HepG2 (cell line): Measurements from ENCODE around the gene IQSEC1. TPM values are rescaled to one million over a fixed set of nuclear protein-coding genes. Genes with fewer than 3 reads are reported as not detected.

Experiments used
- ATAC-seq: fragments of 200-7000 bp; cut with Tn5 transposase; 3 replicates; pipeline ENCODE4 v1.9.1; 2020; ENCODE audit warnings: mild to moderate bottlenecking, moderate library complexity
- BruUV-seq: library from RNA; stranded (reverse); fragments of 400-500 nt; replicated peaks from 2 replicates; lab custom pipeline; 2021; lab: Mats Ljungman, UMichigan
- CTCF ChIA-PET: fragments of 300-600 bp; formaldehyde crosslinking; extraction: SDS; loops from one replicate; lab custom pipeline; 2021; ENCODE audit warnings: low total read pairs, inconsistent platforms, low intra/inter-chr PET ratio; lab: Yijun Ruan, JAX
- POLR2A ChIA-PET: fragments of 350-600 bp; sonication (Branson Sonifier 250); formaldehyde crosslinking; loops from one replicate; lab custom pipeline; 2020; ENCODE audit warnings: antibody characterized with exemption, inconsistent platforms; lab: Yijun Ruan, JAX
- DNase-seq: peaks from one replicate; pipeline ENCODE4 v3.0.0-alpha.2; 2015; ENCODE audit warnings: low spot score
- FAIRE-seq: peaks from 3 replicates; lab custom pipeline; 2011; peaks lifted over from hg19 to GRCh38; lab: Jason Lieb, UNC
- H2AFZ ChIP-seq: one replicate; pipeline ENCODE4 v1.6.1; 2011; ENCODE audit warnings: low read length, inconsistent platforms
- H3K27ac ChIP-seq: fragments of 300-600 bp; 3 replicates; pipeline ENCODE4 v1.8.0; 2011; ENCODE audit warnings: mixed run types, mild to moderate bottlenecking, mixed read lengths, low read length, inconsistent platforms; ENCODE audit not compliant: insufficient read depth; ENCODE audit errors: extremely low read length
- H3K27me3 ChIP-seq, 2 experiments: fragments of 200-600 bp in 1 of 2; 2 replicates in 1 of 2; 3 replicates in 1 of 2; pipeline versions ENCODE4 v1.6.0 to v1.8.0; 2011; ENCODE audit warnings: low read length in 2 of 2, mild to moderate bottlenecking in 2 of 2, moderate library complexity in 2 of 2, inconsistent platforms in 1 of 2; ENCODE audit not compliant: insufficient read depth in 2 of 2, control insufficient read depth in 1 of 2
- H3K36me3 ChIP-seq, 2 experiments: fragments of 200-600 bp in 1 of 2; replicated peaks in 1 of 2; 2 replicates in 1 of 2; 3 replicates in 1 of 2; pipeline versions ENCODE4 v1.5.1 to v1.8.0; 2011; ENCODE audit warnings: low read length in 2 of 2, inconsistent platforms in 1 of 2; ENCODE audit not compliant: insufficient read depth in 2 of 2, control insufficient read depth in 1 of 2
- H3K4me1 ChIP-seq: 2 replicates; pipeline ENCODE4 v1.5.1; 2012; ENCODE audit warnings: low read length, inconsistent platforms; ENCODE audit not compliant: insufficient read depth
- H3K4me2 ChIP-seq: 2 replicates; pipeline ENCODE4 v1.6.0; 2011; ENCODE audit warnings: low read depth, low read length, inconsistent platforms
- H3K4me3 ChIP-seq, 3 experiments: fragments of 200-600 bp in 1 of 3; sonication (generic), shearing (Covaris generic) in 1 of 3; replicated peaks in 1 of 3; 2 replicates each; pipeline ENCODE4 v1.5.1; 2011 to 2016; ENCODE audit warnings: low read length in 3 of 3, inconsistent platforms in 2 of 3, low read depth in 2 of 3, mild to moderate bottlenecking in 2 of 3, control low read depth in 1 of 3, mixed read lengths in 1 of 3; ENCODE audit not compliant: insufficient read depth in 1 of 3
- H3K79me2 ChIP-seq: one replicate; pipeline ENCODE4 v1.6.1; 2011; ENCODE audit warnings: low read length, inconsistent platforms; ENCODE audit not compliant: insufficient read depth
- H3K9ac ChIP-seq: 2 replicates; pipeline ENCODE4 v1.6.0; 2011; ENCODE audit warnings: mild to moderate bottlenecking, low read depth, low read length, inconsistent platforms; ENCODE audit not compliant: insufficient read depth
- H3K9me3 ChIP-seq: 2 replicates; pipeline ENCODE4 v1.5.1; 2012; ENCODE audit warnings: mild to moderate bottlenecking, low read length
- H4K20me1 ChIP-seq: 2 replicates; pipeline ENCODE4 v1.6.0; 2011; ENCODE audit warnings: inconsistent platforms, mild to moderate bottlenecking, low read length, moderate library complexity; ENCODE audit not compliant: insufficient read depth
- CAMTA2 ChIP-seq: sonication (generic); formaldehyde crosslinking; IDR thresholded peaks from 2 replicates; pipeline ENCODE4 v1.4.0; 2020; ENCODE audit warnings: mild to moderate bottlenecking, missing genetic modification reagents, borderline replicate concordance
- CREM ChIP-seq, 2 experiments: sonication (generic) in 1 of 2; formaldehyde crosslinking in 1 of 2; IDR thresholded peaks; 2 replicates each; pipeline versions ENCODE4 v1.4.0 to v1.6.1; 2016 to 2020; ENCODE audit warnings: antibody characterized with exemption in 1 of 2, mild to moderate bottlenecking in 1 of 2, missing genetic modification reagents in 1 of 2
- KDM4B ChIP-seq: sonication (generic); formaldehyde crosslinking; IDR thresholded peaks from 2 replicates; pipeline ENCODE4 v1.4.0; 2020; ENCODE audit warnings: missing genetic modification reagents
- MAZ ChIP-seq, 2 experiments: sonication (generic) in 1 of 2; formaldehyde crosslinking in 1 of 2; IDR thresholded peaks; 2 replicates each; pipeline versions ENCODE4 v1.5.0 to v1.6.1; 2012 to 2020; ENCODE audit warnings: low read depth in 2 of 2, mild to moderate bottlenecking in 2 of 2, borderline replicate concordance in 1 of 2, improper control_type of control experiment in 1 of 2, low read length in 1 of 2, missing genetic modification reagents in 1 of 2, moderate library complexity in 1 of 2
- MED1 ChIP-seq: sonication (generic); formaldehyde crosslinking; IDR thresholded peaks from 2 replicates; pipeline ENCODE4 v1.4.0; 2020; ENCODE audit warnings: missing genetic modification reagents
- MEIS1 ChIP-seq: sonication (generic); formaldehyde crosslinking; IDR thresholded peaks from 2 replicates; pipeline ENCODE4 v1.9.0; 2021; ENCODE audit warnings: mild to moderate bottlenecking, missing genetic modification reagents, moderate library complexity, borderline replicate concordance
- ZBTB7A ChIP-seq: sonication (generic); formaldehyde crosslinking; IDR thresholded peaks from 2 replicates; pipeline ENCODE4 v1.8.0; 2022; ENCODE audit warnings: mild to moderate bottlenecking, missing genetic modification reagents
- ZFX ChIP-seq: sonication (generic); formaldehyde crosslinking; IDR thresholded peaks from 2 replicates; pipeline ENCODE4 v1.4.0; 2020; ENCODE audit warnings: mild to moderate bottlenecking, low read depth, missing genetic modification reagents, moderate library complexity
- ZNF781 ChIP-seq: sonication (generic); formaldehyde crosslinking; IDR thresholded peaks from 2 replicates; pipeline ENCODE4 v1.5.1; 2020; ENCODE audit warnings: borderline replicate concordance, mild to moderate bottlenecking, missing genetic modification reagents; ENCODE audit errors: not compliant biosample characterization
- WGBS: methylation state at CpG from one replicate; pipeline ENCODE4 v1.1.6; 2017; ENCODE audit warnings: low lambda C conversion rate; 5-methylcytosine and 5-hydroxymethylcytosine counted together
- in situ Hi-C: cut with HindIII; loops from 2 replicates; pipeline ENCODE4 v1.10.0; 2017; ENCODE audit warnings: low pct_unique_long_range_greater_than_20kb; ENCODE audit not compliant: extremely low pct_ligation_motif_present
- intact Hi-C: fragments of 100-400 bp; cut with micrococcal nuclease; formaldehyde crosslinking; loops from one replicate; pipeline ENCODE4 v1.10.0; 2022; ENCODE audit not compliant: unreplicated experiment
- polyA plus RNA-seq, 8 experiments: library from polyadenylated mRNA; depleted of rRNA in 3 of 8; stranded (reverse) in 7 of 8; unstranded in 1 of 8; fragments of >200 nt; fragmentation: Illumina TruSeq in 4 of 8; extraction: Trizol in 4 of 8; gene quantifications; 2 replicates each; pipeline versions ENCODE4 v1.2.1 to v1.2.3, GENCODE V29; 2011 to 2016; ENCODE audit warnings: low read depth in 4 of 8, missing spikeins in 1 of 8, mixed read lengths in 1 of 8; ENCODE audit not compliant: insufficient read depth in 1 of 8
- total RNA-seq, 5 experiments: library from RNA; depleted of rRNA; stranded (reverse); fragments of >200 nt; fragmentation: Illumina TruSeq; extraction: Trizol; gene quantifications; 2 replicates each; pipeline ENCODE4 v1.2.3, GENCODE V29; 2016; ENCODE audit warnings: low read depth in 1 of 5
- TF ChIP-seq, protein P1 (sequence below): sonication (generic); formaldehyde crosslinking; IDR thresholded peaks from 2 replicates; pipeline ENCODE4 v1.9.0; 2021; ENCODE audit warnings: missing genetic modification reagents, mild to moderate bottlenecking, borderline replicate concordance

IQSEC1 gene
- total and polyA plus RNA-seq, 2 of the 13 experiments (the other 11 are each of a cell fraction or from before 2014, with no cell fraction given): 17.4 to 20.2 TPM

DNA sequence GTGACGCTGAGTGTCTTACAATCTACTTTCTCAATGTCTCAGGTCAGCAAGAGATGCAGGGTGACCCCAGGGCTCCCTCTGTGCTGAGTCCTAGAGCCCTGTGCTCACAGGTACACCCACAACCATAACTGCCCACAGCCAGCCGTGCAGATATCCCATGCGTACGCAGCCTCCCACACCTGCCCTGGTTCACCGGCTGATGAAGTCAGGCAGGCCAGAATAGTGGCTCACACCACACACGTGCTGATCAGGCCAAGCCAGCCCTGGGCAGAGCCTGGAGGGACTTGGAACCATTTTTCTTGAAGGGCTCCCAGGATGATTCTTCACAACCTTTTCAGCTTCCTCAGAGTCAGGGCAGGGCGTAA, 168.3 kb downstream of the IQSEC1 start:
- Histone ChIP-seq H4K20me1 (peaks cover 10% of the 10 kb centered on the region; the same call in 1 of the 2 replicates), H3K27ac (no peak overlapping the region), H3K36me3 (peaks cover 50 to 85% of the 10 kb centered on the region in 2 experiments), H3K9ac (no peak overlapping the region), H3K79me2 (no peaks in the 10 kb centered on the region), H3K4me3 (no peak overlapping the region), H3K4me1 (peaks cover 15% of the 10 kb centered on the region), H3K27me3 (no peaks in the 10 kb centered on the region; a peak in 1 of 5 replicates), H2AFZ (no peak overlapping the region), H3K9me3 (no peaks in the 10 kb centered on the region), H3K4me2 (no peak overlapping the region)
- FAIRE-seq (no peak), ATAC-seq (no peak), DNase-seq (no peak)
- CTCF ChIA-PET: no interaction called here
- intact Hi-C loops (no loop called here), in situ Hi-C loops (no loop called here)
- TF ChIP-seq ZNF781 (CRISPR knock-in tag) (no peak), CREM (IDR thresholded peaks at IDR 0.05) (no peak), CREM (CRISPR knock-in tag; IDR thresholded peaks at IDR 0.05) (no peak), KDM4B (CRISPR knock-in tag) (no peak), MAZ (IDR thresholded peaks at IDR 0.05; ENCODE audit: borderline replicate concordance, low read depth, low read length) (no peak), MAZ (CRISPR knock-in tag; IDR thresholded peaks at IDR 0.05; ENCODE audit: low read depth) (no peak), ZBTB7A (no peak), CAMTA2 (CRISPR knock-in tag) (no peak), MEIS1 (no peak), MED1 (CRISPR knock-in tag) (no peak), ZFX (no peak)
- TF ChIP-seq, protein P1, sequence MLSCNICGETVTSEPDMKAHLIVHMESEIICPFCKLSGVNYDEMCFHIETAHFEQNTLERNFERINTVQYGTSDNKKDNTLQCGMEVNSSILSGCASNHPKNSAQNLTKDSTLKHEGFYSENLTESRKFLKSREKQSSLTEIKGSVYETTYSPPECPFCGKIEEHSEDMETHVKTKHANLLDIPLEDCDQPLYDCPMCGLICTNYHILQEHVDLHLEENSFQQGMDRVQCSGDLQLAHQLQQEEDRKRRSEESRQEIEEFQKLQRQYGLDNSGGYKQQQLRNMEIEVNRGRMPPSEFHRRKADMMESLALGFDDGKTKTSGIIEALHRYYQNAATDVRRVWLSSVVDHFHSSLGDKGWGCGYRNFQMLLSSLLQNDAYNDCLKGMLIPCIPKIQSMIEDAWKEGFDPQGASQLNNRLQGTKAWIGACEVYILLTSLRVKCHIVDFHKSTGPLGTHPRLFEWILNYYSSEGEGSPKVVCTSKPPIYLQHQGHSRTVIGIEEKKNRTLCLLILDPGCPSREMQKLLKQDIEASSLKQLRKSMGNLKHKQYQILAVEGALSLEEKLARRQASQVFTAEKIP (CRISPR knock-in tag): no peak
- WGBS: 67% methylated on average over 2 of the region's 7 CpGs
- no TSS peak for BruUV-seq
- POLR2A ChIA-PET: no interaction called here
